PC-3 (cell line): ENCODE results near the gene KRTAP12-1. TPM values are rescaled to one million over a fixed set of nuclear protein-coding genes. Genes with fewer than 3 reads are reported as not detected.

Source experiments
- ATAC-seq: fragments of 200-7000 bp; cut with Tn5 transposase; 2 replicates; pipeline ENCODE4 v1.9.1; 2020; ENCODE audit warnings: mild to moderate bottlenecking, moderate library complexity
- BruUV-seq: library from RNA; stranded (reverse); fragments of 400-500 nt; replicated peaks from 2 replicates; lab custom pipeline; 2021; lab: Mats Ljungman, UMichigan
- CTCF ChIA-PET: fragments of 300-600 bp; sonication (Branson Sonifier 250); formaldehyde crosslinking; loops from one replicate; lab custom pipeline; 2022; ENCODE audit warnings: antibody characterized with exemption; lab: Charles Lee
- POLR2A ChIA-PET: fragments of 300-600 bp; sonication (Branson Sonifier 250); formaldehyde crosslinking; loops from one replicate; lab custom pipeline; 2022; ENCODE audit warnings: antibody characterized with exemption; ENCODE audit not compliant: unreplicated experiment; lab: Charles Lee
- DNase-seq: peaks from one replicate; pipeline ENCODE4 v3.0.0-alpha.2; 2015
- H2AFZ ChIP-seq: fragments of 300-600 bp; sonication (generic); 2 replicates; pipeline ENCODE4 v1.6.0; 2016; ENCODE audit warnings: antibody characterized with exemption, low read length
- H3F3A ChIP-seq: fragments of 300-600 bp; sonication (generic); one replicate; pipeline ENCODE4 v1.6.0; 2017; ENCODE audit warnings: antibody characterized with exemption, low read length, control low read depth, mild to moderate bottlenecking; ENCODE audit not compliant: unreplicated experiment
- H3K27ac ChIP-seq: fragments of 300-600 bp; sonication (generic); 2 replicates; pipeline ENCODE4 v1.5.1; 2016; ENCODE audit warnings: mild to moderate bottlenecking, low read length
- H3K27me3 ChIP-seq: fragments of 300-600 bp; sonication (generic); 2 replicates; pipeline ENCODE4 v1.6.1; 2016; ENCODE audit warnings: low read length, mixed read lengths
- H3K36me3 ChIP-seq: fragments of 300-600 bp; sonication (generic); 2 replicates; pipeline ENCODE4 v1.6.1; 2016; ENCODE audit warnings: low read depth, mixed run types, low read length, mixed read lengths
- H3K4me1 ChIP-seq: fragments of 300-600 bp; sonication (generic); 2 replicates; pipeline ENCODE4 v1.5.1; 2016; ENCODE audit warnings: low read length; ENCODE audit not compliant: insufficient read depth
- H3K4me2 ChIP-seq: fragments of 300-600 bp; sonication (generic); 2 replicates; pipeline ENCODE4 v1.6.0; 2016; ENCODE audit warnings: low read length
- H3K4me3 ChIP-seq: fragments of 300-600 bp; sonication (generic); 2 replicates; pipeline ENCODE4 v1.5.1; 2016; ENCODE audit warnings: mild to moderate bottlenecking, low read length, mixed read lengths
- H3K79me2 ChIP-seq: fragments of 300-600 bp; sonication (generic); 2 replicates; pipeline ENCODE4 v1.6.1; 2017; ENCODE audit warnings: low read length, mixed read lengths
- H3K9ac ChIP-seq: fragments of 300-600 bp; sonication (generic); 2 replicates; pipeline ENCODE4 v1.6.0; 2016; ENCODE audit warnings: mild to moderate bottlenecking, low read length
- H3K9me2 ChIP-seq: fragments of 300-600 bp; sonication (generic); replicated peaks from 2 replicates; pipeline ENCODE4 v1.6.1; 2016; ENCODE audit warnings: mixed run types, low read length, mixed read lengths
- H3K9me3 ChIP-seq: fragments of 300-600 bp; sonication (generic); 2 replicates; pipeline ENCODE4 v1.6.1; 2016; ENCODE audit warnings: low read length, mixed read lengths
- H4K20me1 ChIP-seq: fragments of 300-600 bp; sonication (generic); 2 replicates; pipeline ENCODE4 v1.6.1; 2016; ENCODE audit warnings: low read length, mixed read lengths
- CTCF ChIP-seq: fragments of 300-600 bp; sonication (generic); conservative IDR thresholded peaks from 2 replicates; pipeline ENCODE4 v1.5.1; 2017; ENCODE audit warnings: antibody characterized with exemption, low read depth, mild to moderate bottlenecking, low read length
- EZH2 ChIP-seq: fragments of 300-600 bp; sonication (generic); IDR thresholded peaks from one replicate; pipeline ENCODE4 v1.6.1; 2017; ENCODE audit warnings: antibody characterized with exemption, mild to moderate bottlenecking, low read length; ENCODE audit not compliant: unreplicated experiment
- EZH2phosphoT487 ChIP-seq: fragments of 300-600 bp; sonication (generic); IDR thresholded peaks from 2 replicates; pipeline ENCODE4 v1.6.1; 2018; ENCODE audit warnings: mild to moderate bottlenecking, antibody characterized with exemption, low read length, borderline replicate concordance
- intact Hi-C: fragments of 100-400 bp; cut with micrococcal nuclease; formaldehyde crosslinking; loops from 2 replicates; pipeline ENCODE4 v1.9.0; 2023
- total RNA-seq: library from RNA; depleted of rRNA; stranded (reverse); fragments of >200 nt; gene quantifications from 2 replicates; pipeline ENCODE4 v1.2.3, GENCODE V29; 2014

The KRTAP12-1 gene
- total RNA-seq, 1 experiment from 2014 or later: 0.62 TPM

- ATAC-seq (no peak), DNase-seq (no peak)
- Histone ChIP-seq H3K9ac (no peak overlapping the region), H3K27ac (no peak overlapping the region), H3K27me3 (no peaks in the 10 kb centered on the region), H3K9me2 (no peaks in the 10 kb centered on the region), H4K20me1 (no peaks in the 10 kb centered on the region), H3F3A (no peaks in the 10 kb centered on the region), H3K79me2 (no peaks in the 10 kb centered on the region), H3K4me1 (no peaks in the 10 kb centered on the region), H3K4me3 (no peak overlapping the region), H2AFZ (no peak overlapping the region), H3K36me3 (no peaks in the 10 kb centered on the region), H3K4me2 (no peak overlapping the region), H3K9me3 (no peaks in the 10 kb centered on the region)
- POLR2A ChIA-PET: no interaction called here
- no peak for TF ChIP-seq EZH2phosphoT487
- no peak for TF ChIP-seq CTCF
- CTCF ChIA-PET: no interaction called here
- BruUV-seq: no TSS peak
- intact Hi-C loops: no loop called here
These were observed 38.2 kb upstream of the KRTAP12-1 start for GRCh38 chr21:44720170-44720569.

- BruUV-seq: no TSS peak
- Histone ChIP-seq H3F3A (no peaks in the 10 kb centered on the region), H3K36me3 (no peaks in the 10 kb centered on the region), H4K20me1 (no peaks in the 10 kb centered on the region), H3K27me3 (no peaks in the 10 kb centered on the region), H3K4me2 (no peak overlapping the region), H3K9me3 (no peaks in the 10 kb centered on the region), H3K9me2 (no peaks in the 10 kb centered on the region), H2AFZ (no peak overlapping the region), H3K4me1 (no peaks in the 10 kb centered on the region), H3K27ac (no peak overlapping the region), H3K79me2 (no peaks in the 10 kb centered on the region), H3K9ac (no peak overlapping the region), H3K4me3 (no peak overlapping the region)
- DNase-seq (no peak), ATAC-seq (no peak)
- intact Hi-C loops: no loop called here
- ChIA-PET POLR2A (no interaction called here), CTCF (no interaction called here)
- TF ChIP-seq CTCF: no peak
- TF ChIP-seq EZH2phosphoT487: no peak
- TF ChIP-seq EZH2: no peak
These were observed 36.6 kb upstream of the KRTAP12-1 start for GRCh38 chr21:44718571-44718970.

GRCh38 chr21:44718093-44718492 is 36.1 kb upstream of the KRTAP12-1 start:
- ATAC-seq: no peak
- CTCF ChIA-PET: no interaction called here
- DNase-seq: no peak
- H3K9me3 ChIP-seq: no peaks in the 10 kb centered on the region
- H3K27me3 ChIP-seq: no peaks in the 10 kb centered on the region
- H3K79me2 ChIP-seq: no peaks in the 10 kb centered on the region
- no peaks in the 10 kb centered on the region for H3K36me3 ChIP-seq
- BruUV-seq: no TSS peak
- POLR2A ChIA-PET: no interaction called here
- H3K27ac ChIP-seq: no peak overlapping the region
- H3F3A ChIP-seq: no peaks in the 10 kb centered on the region
- H3K4me2 ChIP-seq: no peak overlapping the region
- H3K4me1 ChIP-seq: no peaks in the 10 kb centered on the region
- H2AFZ ChIP-seq: no peak overlapping the region
- no peaks in the 10 kb centered on the region for H3K9me2 ChIP-seq
- H4K20me1 ChIP-seq: no peaks in the 10 kb centered on the region
- no peak overlapping the region for H3K4me3 ChIP-seq
- no peak for TF ChIP-seq EZH2
- no peak for TF ChIP-seq CTCF
- no peak for TF ChIP-seq EZH2phosphoT487
- intact Hi-C loops: no loop called here
- H3K9ac ChIP-seq: no peak overlapping the region
